ENCODE results near the gene HIPK2.
A peak's percentile ranks its signal among the peaks of the same experiment; 100 is the strongest.

The HIPK2 gene

DNA sequence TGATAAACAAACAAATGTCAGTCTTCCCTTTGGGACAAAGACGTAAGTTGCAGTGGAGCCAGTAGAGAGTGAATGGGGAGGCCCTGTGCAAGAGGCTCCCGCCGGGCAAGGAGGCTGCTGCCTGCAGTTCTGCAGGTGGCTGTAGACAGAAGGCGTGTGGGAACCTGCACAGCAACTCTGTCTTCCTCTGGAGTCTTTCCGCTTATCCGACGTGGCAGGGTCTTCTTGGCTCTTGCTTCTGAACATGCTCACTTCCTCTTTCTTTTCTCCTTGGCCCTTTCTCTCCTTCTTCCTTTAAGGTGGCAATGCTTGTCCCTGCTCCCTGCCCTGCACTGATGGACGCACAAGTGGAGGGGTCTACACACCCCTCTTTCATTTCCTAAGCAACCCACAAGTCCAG is 122.5 kb downstream of the HIPK2 start:
- no peak for FAIRE-seq
- DNase-seq (ENCODE audit: low spot score) = no peak

DNA sequence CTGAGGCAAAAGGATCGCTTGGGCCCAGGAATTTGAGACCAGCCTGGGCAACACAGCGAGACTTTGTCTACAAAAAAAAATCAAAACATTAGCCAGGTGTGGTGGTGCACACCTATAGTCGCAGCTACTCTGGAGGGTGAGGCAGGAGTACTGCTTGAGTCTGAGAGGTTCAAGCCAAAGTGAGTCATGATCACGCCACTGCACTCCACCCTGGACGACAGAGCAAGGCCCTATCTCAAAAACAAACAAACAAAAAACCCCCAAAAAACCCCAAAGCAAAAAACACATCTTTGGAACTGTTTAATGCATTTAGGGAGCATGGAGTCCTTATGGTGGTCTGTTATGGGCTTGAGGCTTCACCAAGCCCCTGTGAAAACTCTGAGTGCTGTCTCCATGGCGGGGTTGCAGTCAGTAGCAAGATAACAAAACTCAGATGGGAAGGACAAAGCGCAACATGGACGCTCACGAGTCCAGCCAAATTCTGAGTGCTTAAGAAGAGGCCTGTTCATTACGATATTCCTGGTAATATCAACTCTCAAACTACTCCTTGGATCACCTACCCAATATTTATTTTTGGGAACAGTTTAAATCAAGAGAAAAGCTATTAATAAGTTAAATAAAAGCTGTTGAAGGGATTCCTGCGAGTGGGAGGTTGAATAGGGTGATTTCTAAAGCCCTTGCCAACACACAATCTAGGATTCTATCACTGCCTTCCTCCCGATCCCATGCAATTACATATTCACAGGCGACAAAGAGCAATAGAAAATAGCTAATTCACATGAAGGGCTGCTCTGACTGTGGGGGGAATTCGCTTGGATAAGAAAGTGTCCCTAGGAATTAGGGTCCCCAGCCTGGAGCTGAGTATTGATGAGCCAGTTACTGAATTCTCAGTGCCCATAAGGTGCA is 123.3 kb downstream of the HIPK2 start:
- DNase-seq (ENCODE audit: low spot score) (no peak), FAIRE-seq (no peak)

DNA sequence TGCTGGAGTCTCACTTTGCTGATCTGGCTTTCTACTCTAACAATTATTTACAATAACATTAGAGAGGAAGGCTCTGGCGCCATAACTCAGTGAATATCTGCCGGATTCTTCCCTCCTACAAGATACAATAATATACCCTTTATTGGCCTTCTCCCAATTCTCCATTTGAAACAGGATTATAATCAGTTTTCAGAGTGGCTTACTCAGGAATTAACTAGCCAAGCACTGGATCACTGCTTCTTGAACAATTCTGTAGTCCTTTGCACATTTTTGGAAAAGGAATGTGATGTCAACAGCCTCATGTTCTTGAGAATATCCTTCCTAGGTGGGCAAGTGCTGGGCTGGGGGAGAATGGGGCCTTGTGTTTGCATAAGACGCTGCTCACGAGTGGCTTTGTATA is 125.9 kb downstream of the HIPK2 start:
- DNase-seq (ENCODE audit: low spot score) = no peak
- FAIRE-seq = no peak

DNA sequence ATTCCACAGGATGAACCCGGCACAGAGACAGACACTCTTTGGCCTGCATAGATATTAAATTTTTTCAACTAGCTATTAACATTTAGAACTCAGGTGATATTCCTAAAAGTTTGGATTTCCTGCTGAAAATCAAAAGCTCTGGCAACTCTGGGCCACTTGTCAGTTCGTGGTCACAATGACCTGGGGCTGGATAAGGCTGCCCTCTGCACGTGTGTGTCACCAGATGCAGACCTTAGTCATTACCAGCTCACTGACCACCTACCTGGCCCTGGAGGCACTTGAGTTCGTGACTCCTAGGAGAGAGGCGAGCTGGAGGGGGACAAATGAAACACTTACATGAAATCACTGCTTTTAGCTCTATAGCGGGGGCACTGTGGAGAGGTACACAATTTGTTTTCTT is 126.5 kb downstream of the HIPK2 start:
- no peak for DNase-seq (ENCODE audit: low spot score)
- FAIRE-seq = no peak

DNA sequence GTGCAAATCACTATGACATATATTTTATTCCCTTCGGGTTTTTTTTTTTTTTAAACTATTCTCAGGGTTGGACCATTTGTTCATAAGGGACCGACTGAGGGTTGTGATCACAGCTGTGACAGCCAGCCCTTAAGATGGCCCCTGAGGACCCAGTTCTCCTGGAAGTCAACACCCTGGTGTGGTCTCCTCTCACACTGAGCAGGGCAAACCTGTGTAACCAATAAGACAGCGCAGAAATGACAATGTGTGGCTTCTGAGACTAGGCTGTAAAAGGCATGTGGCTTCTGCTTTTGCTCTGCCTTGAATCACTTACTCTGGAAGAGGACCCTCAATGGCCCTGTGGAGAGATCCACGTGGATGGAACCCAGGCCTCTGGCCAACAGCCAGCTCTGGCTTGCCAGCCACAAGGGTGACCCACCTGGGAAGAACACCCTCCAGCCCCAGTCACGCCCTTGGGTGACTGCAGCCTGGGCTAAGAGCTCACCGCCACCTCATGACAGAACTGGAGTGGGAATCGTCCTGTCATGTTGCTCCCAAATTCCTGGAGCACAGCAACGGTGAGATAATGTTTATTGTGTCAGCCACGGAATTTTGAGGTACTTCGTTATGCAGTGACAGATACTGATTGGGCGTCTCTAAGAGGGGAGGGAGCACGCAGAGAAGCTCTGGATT is 127.2 kb downstream of the HIPK2 start:
- FAIRE-seq = no peak
- DNase-seq (ENCODE audit: low spot score) = no peak

DNA sequence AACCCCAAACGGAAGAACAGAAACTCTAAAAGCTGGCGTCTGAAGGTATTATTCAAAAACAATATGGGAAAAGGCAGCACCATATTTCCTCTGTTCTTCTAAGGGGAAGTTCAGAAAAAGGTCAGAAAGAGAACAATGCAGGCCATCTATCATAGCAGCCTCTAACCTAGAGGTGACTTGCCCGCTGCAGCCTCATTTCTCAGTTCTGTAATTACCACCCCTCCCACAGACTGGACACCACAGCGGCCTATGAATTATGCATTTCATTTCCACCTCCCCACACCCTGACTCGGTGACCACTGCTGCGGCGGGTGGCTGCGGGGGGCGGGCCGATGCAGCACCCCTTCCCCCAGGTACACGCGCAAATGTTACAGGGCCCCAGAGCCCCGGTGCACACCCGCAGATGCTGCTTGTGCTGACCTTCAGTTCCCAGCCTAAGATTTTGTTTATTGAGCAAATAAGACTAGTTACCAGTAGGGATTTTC is 128.8 kb downstream of the HIPK2 start:
- FAIRE-seq (no peak), DNase-seq (ENCODE audit: low spot score) (no peak)

DNA sequence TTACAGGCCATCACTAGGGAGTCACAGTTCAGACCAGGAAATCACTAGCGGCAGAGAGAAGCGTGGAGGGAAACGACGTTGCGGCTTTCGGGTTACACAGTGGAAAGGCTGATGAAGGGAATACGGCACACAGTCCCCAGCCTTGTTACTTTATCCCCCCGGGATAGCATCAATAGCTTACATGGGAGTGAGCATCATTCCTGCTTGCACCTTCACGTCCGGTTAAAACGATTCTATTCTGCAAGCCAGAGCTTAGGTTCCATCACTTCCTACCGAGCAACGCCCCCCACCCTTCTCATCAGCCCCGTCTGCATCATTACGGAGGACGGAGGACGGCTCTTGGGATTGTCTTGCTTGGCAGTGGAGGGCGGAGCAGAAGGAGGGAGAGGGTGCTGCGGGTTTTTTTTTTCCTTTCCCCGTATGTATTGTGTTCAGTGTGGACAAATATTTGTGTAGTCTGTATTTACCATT is 129.4 kb downstream of the HIPK2 start:
- DNase-seq (ENCODE audit: low spot score) (no peak), FAIRE-seq (no peak)

DNA sequence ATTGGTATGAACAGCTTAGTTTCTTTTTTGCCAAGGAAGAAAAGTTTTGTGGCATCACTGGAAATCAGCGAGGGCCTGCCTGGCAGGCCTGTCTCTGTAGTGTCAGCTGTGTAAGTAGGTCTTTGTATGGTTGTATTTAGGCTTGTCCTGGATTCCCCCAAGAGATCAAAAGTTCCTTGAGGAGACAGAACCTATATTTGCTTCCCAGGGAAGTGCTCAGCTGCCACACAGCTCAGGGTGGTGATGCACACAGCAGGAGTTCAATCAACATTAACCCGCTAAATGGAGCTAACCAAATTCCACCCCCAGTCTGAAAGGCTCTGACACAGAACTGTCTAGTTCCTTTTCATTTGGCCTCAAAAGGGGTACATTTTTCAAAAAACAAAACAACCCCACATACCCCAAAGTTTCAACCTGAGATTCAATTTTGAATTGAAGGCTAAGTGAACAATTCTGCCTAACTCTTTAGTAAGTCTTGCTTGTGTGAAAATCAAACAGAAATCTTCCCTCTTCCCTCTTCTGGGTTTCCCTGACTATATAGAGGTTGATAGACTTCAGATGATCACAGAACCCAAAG is 129.9 kb downstream of the HIPK2 start:
- DNase-seq (ENCODE audit: low spot score) = no peak
- FAIRE-seq = no peak

DNA sequence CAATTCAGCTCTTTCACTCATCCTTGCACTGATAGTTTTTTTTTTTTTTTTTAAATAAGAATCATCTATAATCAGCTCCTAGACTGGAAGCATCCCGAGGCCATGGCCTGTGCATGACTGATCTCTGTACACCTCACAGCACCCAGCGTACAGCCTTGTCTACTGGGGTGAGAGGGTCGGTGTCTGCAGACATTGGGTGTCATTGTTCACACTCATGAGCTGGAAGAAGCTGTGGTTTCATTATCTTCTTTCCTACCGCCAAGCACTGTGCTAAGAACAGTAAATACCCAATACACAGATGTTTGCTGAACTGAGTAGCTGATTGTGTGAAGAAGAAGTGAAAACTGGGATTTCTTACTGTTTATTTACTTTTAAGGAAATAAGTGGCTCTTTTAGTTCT is 130.7 kb downstream of the HIPK2 start:
- FAIRE-seq = no peak
- no peak for DNase-seq (ENCODE audit: low spot score)

DNA sequence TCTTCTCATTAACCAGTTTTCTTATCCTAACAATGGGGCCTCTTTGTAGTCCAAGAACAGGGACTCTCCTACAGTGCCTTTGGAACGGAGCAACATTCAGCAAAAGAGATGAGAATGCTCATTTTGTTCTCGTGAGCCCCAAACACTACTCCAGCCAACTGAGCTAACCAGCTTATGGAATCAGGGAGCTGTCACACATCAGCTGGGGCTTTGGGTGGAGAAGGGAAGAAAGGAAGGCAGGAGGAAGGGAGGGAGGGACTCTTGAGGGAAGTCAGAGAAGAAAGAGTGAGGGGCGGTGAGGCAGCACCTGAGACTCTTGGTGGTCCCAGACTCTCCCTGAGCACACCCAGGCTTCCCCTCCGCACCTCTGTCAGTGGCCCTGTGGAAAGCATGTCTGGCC is 131.2 kb downstream of the HIPK2 start:
- DNase-seq (ENCODE audit: low spot score) = no peak
- FAIRE-seq = no peak

DNA sequence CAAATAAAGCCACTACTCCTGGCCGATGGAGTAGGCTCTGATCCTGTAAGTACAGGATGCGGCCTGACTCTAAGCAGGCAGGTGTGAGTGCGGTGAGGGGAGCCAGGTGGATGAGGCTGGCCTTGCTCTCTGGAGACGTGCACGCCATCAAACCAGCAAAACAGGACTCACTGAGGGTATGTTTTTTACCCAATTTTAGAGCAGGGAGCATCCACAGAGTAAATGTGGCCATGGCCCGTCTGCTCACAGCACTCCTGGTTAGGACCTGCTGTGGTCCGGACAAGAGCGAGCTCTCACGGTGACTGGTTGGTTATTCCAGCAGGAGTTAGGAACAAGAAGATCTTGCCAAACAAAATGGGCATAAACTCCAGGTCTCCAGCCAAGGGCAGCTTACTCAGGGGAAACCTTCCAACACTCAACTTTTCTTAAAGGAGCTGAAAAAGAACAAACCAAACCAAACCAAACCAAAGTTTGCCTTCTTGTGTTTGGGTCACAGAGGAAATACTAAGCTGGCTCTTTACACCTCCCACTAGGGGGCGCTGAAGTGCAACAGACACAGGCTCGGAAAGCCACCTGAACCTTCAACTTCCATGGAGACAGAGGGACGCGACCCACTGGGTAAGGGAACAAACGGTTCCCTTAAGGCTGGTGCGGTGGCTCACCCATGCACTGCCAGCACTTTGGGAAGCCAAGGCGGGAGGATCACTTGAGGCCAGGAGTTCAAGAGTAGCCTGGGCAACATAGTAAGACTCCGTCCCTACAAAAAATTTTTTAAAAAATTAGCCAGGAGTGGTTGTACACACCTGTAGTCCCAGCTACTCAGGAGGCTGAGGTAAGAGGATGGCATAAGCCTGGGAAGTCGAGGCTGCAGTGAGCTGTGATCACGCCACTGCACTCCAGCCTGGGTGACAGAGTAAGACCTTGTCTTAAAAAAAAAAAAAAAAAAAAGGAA is 131.9 kb downstream of the HIPK2 start:
- peak; percentile 69 for DNase-seq (ENCODE audit: low spot score)
- no peak for FAIRE-seq

DNA sequence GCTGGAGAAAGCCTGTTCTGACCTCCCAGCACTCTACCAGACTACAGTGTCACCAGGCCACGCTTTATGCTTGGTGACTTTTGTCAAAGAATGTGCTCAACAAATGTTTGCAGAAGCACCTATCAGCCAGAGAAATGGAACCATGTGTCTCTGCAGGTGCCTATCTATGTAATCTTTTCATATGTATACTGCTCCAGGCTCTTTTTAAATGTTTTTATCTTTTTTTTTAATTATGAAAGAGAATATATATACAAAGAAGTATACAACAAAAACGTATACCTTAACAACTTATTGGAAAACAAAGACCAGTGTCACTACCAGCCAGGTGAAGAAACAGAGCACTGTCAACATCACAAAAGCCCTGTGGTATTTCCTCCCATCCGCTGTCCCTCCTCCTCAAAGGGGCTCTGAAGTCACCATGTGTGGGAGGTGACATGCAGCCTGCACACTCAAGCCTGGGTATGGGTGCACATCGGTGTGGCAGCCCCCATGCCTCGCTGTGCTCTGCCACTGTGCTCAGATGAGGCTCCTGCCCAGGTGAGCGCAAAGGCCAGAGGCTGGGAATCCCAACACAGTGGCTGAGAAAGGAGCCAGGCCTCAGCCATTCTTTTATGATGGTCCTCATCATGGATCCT is 133.7 kb downstream of the HIPK2 start:
- FAIRE-seq (no peak), DNase-seq (ENCODE audit: low spot score) (no peak)

DNA sequence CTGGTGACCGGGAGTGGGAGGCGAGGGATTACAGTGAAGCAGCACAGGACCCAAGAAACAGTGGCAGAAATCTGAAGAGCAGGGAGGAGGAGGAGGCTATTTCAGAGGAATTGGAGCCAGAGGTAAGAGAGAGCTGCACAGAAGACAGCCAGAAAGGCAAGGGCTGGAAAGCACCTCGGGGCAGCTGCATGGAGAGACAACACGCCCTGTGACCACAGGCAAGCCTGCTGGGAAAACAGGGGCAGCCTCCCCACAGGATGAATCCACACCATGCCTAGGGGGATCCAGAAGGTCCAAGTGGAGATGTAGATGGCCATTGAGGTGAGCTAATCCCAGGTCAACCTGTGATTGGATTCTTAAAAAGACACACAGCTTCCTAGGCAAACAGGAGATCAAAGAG is 135.5 kb downstream of the HIPK2 start:
- no peak for DNase-seq (ENCODE audit: low spot score)
- no peak for FAIRE-seq

DNA sequence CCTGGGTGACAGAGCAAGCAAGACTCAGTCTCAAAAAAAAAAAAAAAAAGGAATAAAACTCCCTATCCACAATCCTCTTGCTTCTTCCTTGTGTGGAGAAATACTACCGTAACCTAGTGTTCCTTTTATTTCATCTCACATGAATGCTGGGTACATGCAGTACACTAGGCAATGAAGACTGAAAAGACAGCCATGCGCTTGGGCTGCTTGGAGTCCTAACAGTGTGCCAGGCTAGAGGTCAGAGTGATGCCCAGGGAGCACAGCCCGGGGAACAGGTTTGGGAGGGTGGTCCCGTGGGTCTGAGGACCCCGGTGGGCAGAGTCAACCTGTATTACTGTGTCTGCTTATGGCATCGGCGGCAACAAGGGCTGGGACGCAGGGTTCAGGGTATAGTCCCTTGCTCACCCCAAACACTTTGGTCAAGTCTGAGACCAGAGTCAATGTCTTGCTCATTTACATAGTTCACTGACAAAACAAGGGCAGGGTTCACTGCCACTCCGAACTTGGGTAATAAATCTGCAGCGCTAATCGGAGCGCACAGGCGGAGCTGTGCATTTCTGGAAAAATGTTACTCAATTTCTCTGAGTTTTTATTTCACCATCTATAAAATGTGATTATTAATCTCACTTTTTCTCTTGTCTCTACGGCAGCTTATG is 136.3 kb downstream of the HIPK2 start:
- FAIRE-seq (no peak), DNase-seq (ENCODE audit: low spot score) (no peak)

DNA sequence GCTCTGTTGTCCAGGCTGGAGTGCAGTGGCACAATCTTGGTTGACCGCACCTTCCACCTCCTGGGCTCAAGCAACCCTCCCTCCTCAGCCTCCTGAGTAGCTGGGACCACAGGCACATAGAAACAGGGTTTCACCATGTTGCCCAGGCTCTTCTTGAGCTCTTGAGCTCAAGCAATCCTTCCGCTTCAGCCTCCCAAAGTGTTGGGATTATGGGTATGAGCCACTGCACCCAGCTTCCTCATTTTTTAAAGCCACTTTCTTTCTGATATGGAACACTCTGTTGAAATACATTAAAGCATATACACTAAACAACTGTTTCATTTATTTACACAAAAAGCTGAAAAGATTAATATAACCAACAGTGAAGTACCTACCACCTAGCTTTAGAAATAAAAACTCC is 137.1 kb downstream of the HIPK2 start:
- FAIRE-seq (no peak), DNase-seq (ENCODE audit: low spot score) (no peak)

DNA sequence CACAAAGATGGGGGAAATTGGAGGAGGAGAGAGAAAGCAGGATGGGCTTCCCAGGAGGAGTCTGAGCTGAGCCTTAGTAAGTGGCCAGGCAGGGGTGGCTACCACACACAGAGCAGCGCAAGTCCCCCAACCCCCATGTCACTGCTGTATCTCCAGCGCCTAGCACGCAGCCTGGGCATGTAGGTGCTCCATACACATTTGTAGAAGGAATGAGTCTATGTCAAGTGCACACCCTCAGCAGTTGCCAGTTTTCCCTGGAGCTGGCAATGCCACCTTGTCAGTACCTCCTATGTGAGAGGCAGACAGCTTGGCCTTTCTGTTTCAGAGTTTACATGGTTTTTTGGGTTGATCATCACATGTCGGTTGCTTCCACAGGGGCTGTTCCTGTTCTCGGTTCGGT is 138.2 kb downstream of the HIPK2 start:
- FAIRE-seq = no peak
- DNase-seq (ENCODE audit: low spot score) = no peak

DNA sequence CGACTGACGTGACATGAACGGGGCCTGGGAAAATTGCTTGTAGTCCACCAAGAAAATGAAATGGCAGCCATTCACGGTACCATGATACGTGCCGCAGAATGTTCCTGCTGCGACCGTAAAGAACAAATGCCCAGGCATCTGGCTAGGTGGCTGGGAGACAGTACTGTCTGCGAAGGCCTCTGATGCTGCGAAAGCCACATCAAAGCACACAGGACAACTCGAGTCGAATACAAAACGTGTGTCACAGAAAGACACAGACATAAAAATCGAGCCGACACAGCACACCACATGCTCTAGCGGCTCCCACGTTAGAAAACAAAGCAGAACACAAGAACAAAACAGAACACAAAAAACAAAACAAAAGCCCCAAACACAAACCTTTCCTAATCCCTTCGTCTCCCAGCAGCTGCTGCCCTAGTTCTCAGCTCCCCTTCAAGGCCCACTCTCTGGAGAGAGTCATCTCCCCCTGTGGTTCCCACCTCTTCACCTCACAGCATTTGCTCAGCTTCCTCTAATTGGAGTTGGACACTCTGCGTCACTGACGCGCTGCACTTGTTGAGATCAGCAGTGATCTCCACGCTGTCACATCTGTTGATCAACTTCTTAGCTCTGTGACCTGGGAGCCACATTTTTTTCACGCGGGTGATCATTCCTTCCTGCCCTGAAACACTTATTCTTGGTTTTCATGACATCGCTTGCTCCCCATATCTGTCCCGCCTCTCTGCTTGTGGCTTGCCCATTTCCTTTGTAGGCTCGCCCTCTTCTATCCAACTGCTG is 142.1 kb downstream of the HIPK2 start:
- FAIRE-seq = no peak
- no peak for DNase-seq (ENCODE audit: low spot score)

DNA sequence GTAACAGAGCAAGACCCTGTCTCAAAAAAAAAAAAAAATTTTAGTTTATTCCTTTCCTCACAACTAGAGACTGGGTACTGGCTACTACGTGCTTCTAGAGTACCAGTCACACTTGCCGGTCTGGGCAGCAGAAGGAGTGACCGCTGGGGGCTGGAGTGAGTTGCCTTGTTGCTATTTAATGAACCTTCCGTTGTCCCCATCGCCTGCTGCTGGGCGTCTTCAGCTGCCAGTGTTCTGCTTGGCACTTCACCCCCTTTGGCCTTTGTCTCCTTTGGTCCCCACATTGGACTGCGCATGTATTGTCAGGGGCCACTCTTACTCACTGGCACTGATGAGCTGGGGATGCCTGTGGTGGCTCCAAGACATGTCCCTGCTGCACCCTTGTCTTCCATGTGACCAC is 143.7 kb downstream of the HIPK2 start:
- FAIRE-seq (no peak), DNase-seq (ENCODE audit: low spot score) (no peak)

DNA sequence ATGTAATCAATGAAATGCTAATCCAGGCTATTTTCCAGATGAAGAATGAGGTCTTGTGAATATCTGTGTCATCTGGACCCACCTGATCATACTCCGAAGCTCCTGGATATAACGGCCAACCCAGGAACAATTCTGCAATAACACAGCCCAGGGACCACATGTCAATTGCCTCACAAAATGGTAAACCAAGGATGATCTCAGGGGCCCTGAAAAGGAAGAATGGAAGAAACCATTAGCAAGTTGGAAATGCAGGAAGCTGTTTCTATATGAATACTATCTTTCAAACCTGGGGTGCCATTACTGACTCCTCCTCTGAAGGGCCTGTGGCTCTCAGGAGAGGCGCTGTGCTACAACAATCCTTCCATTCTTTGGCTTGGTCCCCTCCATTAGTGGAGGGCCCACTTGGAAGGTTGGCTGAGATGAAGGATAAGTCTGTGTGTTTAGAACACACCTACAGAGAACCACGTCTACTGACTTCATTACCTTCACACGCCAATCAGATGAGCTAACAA is 146.2 kb downstream of the HIPK2 start:
- no peak for FAIRE-seq

More for the DNA sequence above, 146.2 kb downstream of the HIPK2 start:
- DNase-seq (ENCODE audit: low spot score) = no peak
